Putamen (tissue), 1 donor: ENCODE data around the gene PUSL1.
"Not testable (repeated sequence)": the region's sequence is repeated elsewhere in the genome, so short reads cannot be mapped to it uniquely, and the experiment has no call there.

Experiments
- DNase-seq: peaks from one replicate; pipeline ENCODE4 v3.0.0-alpha.2; 2016; ENCODE audit warnings: low spot score

The PUSL1 gene

GRCh38 chr1:1310109-1310385 lies 1.6 kb downstream of the PUSL1 start:
- DNase-seq = no peak

- no peak for DNase-seq
Observed at GRCh38 chr1:1310476-1311053, 2.2 kb downstream of the PUSL1 start.

- DNase-seq = no peak
Observed at GRCh38 chr1:1311107-1312104, 3.0 kb downstream of the PUSL1 start.

- DNase-seq = no peak
Observed at GRCh38 chr1:1312450-1313314, 4.3 kb downstream of the PUSL1 start.

- no peak for DNase-seq
Observed at GRCh38 chr1:1313500-1314236, 5.3 kb downstream of the PUSL1 start.

GRCh38 chr1:1314237-1314586 lies 5.8 kb downstream of the PUSL1 start:
- no peak for DNase-seq

- no peak for DNase-seq
Observed at GRCh38 chr1:1314678-1315335, 6.4 kb downstream of the PUSL1 start.

- no peak for DNase-seq
Observed at GRCh38 chr1:1315435-1315954, 7.1 kb downstream of the PUSL1 start.

GRCh38 chr1:1316199-1316598 lies 7.8 kb downstream of the PUSL1 start:
- not testable (repeated sequence) for DNase-seq

- no peak for DNase-seq
Observed at GRCh38 chr1:1317420-1317819, 9.0 kb downstream of the PUSL1 start.

- DNase-seq = peak; percentile 59
Observed at GRCh38 chr1:1318131-1318652, 9.8 kb downstream of the PUSL1 start.

- no peak for DNase-seq
Observed at GRCh38 chr1:1318777-1319645, 10.6 kb downstream of the PUSL1 start.

GRCh38 chr1:1319646-1319941 lies 11.2 kb downstream of the PUSL1 start:
- DNase-seq = no peak

- DNase-seq = no peak
Observed at GRCh38 chr1:1320666-1321448, 12.5 kb downstream of the PUSL1 start.

GRCh38 chr1:1321477-1321876 lies 13.1 kb downstream of the PUSL1 start:
- DNase-seq = no peak

GRCh38 chr1:1322418-1322817 lies 14.0 kb downstream of the PUSL1 start:
- DNase-seq = no peak

- no peak for DNase-seq
Observed at GRCh38 chr1:1322952-1323351, 14.6 kb downstream of the PUSL1 start.

- no peak for DNase-seq
Observed at GRCh38 chr1:1324084-1324523, 15.7 kb downstream of the PUSL1 start.

- peak; percentile 87 for DNase-seq
Observed at GRCh38 chr1:1324524-1325287, 16.3 kb downstream of the PUSL1 start, which contains the start of the genes CPTP and INTS11. Gene CPTP (plus strand): TSS chr1:1324802. CDS start chr1:1326911, 2,109 bp downstream. Gene INTS11 (minus strand): TSS chr1:1324660. CDS start chr1:1324608, 52 bp downstream.
